ENCODE results near the gene RTL1.

Gene RTL1

GRCh38 chr14:100867631-100868315 lies 35.7 kb downstream of the RTL1 start:
- H3K27ac ChIP-seq (ENCODE audit: low read depth, low read length): no peak overlapping the region
- no peaks in the 10 kb centered on the region for H3K4me1 ChIP-seq (ENCODE audit: control insufficient read depth in 5 of 5, insufficient read depth in 5 of 5, low read length in 5 of 5)
- peaks cover 0 to 14% (median 5%) of the 10 kb centered on the region in 5 donors for H3K27me3 ChIP-seq (ENCODE audit: control insufficient read depth in 5 of 5, insufficient read depth in 4 of 5, low read length in 5 of 5)
- no peak overlapping the region for H3K9ac ChIP-seq (ENCODE audit: low read length in 5 of 5)
- H3K36me3 ChIP-seq (ENCODE audit: control insufficient read depth in 5 of 5, insufficient read depth in 5 of 5, low read length in 5 of 5): no peaks in the 10 kb centered on the region
- H3K9me3 ChIP-seq (ENCODE audit: control insufficient read depth in 5 of 5, low read length in 5 of 5): no peaks in the 10 kb centered on the region
- no peak overlapping the region for H3K4me3 ChIP-seq (ENCODE audit: low read depth in 1 of 5, low read length in 5 of 5)

GRCh38 chr14:100866666-100867630 lies 36.6 kb downstream of the RTL1 start:
- H3K9me3 ChIP-seq (ENCODE audit: control insufficient read depth in 5 of 5, low read length in 5 of 5): no peaks in the 10 kb centered on the region
- H3K36me3 ChIP-seq (ENCODE audit: control insufficient read depth in 5 of 5, insufficient read depth in 5 of 5, low read length in 5 of 5): no peaks in the 10 kb centered on the region
- peaks cover 0 to 14% (median 5%) of the 10 kb centered on the region in 5 donors for H3K27me3 ChIP-seq (ENCODE audit: control insufficient read depth in 5 of 5, insufficient read depth in 4 of 5, low read length in 5 of 5)
- H3K27ac ChIP-seq (ENCODE audit: low read depth, low read length): no peak overlapping the region
- no peak overlapping the region for H3K9ac ChIP-seq (ENCODE audit: low read length in 5 of 5)
- H3K4me3 ChIP-seq (ENCODE audit: low read depth in 1 of 5, low read length in 5 of 5): no peak overlapping the region
- H3K4me1 ChIP-seq (ENCODE audit: control insufficient read depth in 5 of 5, insufficient read depth in 5 of 5, low read length in 5 of 5): no peaks in the 10 kb centered on the region

GRCh38 chr14:100865682-100866591 lies 37.6 kb downstream of the RTL1 start:
- Histone ChIP-seq H3K9me3 (ENCODE audit: control insufficient read depth in 5 of 5, low read length in 5 of 5) (peaks cover 0 to 2% (median 0%) of the 10 kb centered on the region in 5 donors), H3K27ac (ENCODE audit: low read depth, low read length) (no peak overlapping the region), H3K36me3 (ENCODE audit: control insufficient read depth in 5 of 5, insufficient read depth in 5 of 5, low read length in 5 of 5) (no peaks in the 10 kb centered on the region), H3K4me1 (ENCODE audit: control insufficient read depth in 5 of 5, insufficient read depth in 5 of 5, low read length in 5 of 5) (no peaks in the 10 kb centered on the region), H3K4me3 (ENCODE audit: low read depth in 1 of 5, low read length in 5 of 5) (no peak overlapping the region), H3K9ac (ENCODE audit: low read length in 5 of 5) (no peak overlapping the region), H3K27me3 (ENCODE audit: control insufficient read depth in 5 of 5, insufficient read depth in 4 of 5, low read length in 5 of 5) (peaks cover 0 to 20% (median 5%) of the 10 kb centered on the region in 5 donors)

- Histone ChIP-seq H3K27me3 (ENCODE audit: control insufficient read depth in 5 of 5, insufficient read depth in 4 of 5, low read length in 5 of 5) (peaks cover 0 to 20% (median 5%) of the 10 kb centered on the region in 5 donors), H3K27ac (ENCODE audit: low read depth, low read length) (no peak overlapping the region), H3K4me1 (ENCODE audit: control insufficient read depth in 5 of 5, insufficient read depth in 5 of 5, low read length in 5 of 5) (no peaks in the 10 kb centered on the region), H3K9ac (ENCODE audit: low read length in 5 of 5) (no peak overlapping the region), H3K4me3 (ENCODE audit: low read depth in 1 of 5, low read length in 5 of 5) (no peak overlapping the region), H3K9me3 (ENCODE audit: control insufficient read depth in 5 of 5, low read length in 5 of 5) (peaks cover 0 to 2% (median 0%) of the 10 kb centered on the region in 5 donors), H3K36me3 (ENCODE audit: control insufficient read depth in 5 of 5, insufficient read depth in 5 of 5, low read length in 5 of 5) (no peaks in the 10 kb centered on the region)
These were observed 38.4 kb downstream of the RTL1 start for GRCh38 chr14:100864960-100865681.

- Histone ChIP-seq H3K9ac (ENCODE audit: low read length in 5 of 5) (no peak overlapping the region), H3K4me3 (ENCODE audit: low read depth in 1 of 5, low read length in 5 of 5) (no peak overlapping the region), H3K27me3 (ENCODE audit: control insufficient read depth in 5 of 5, insufficient read depth in 4 of 5, low read length in 5 of 5) (peaks cover 0 to 20% (median 11%) of the 10 kb centered on the region in 5 donors), H3K9me3 (ENCODE audit: control insufficient read depth in 5 of 5, low read length in 5 of 5) (peaks cover 0 to 2% (median 0%) of the 10 kb centered on the region in 5 donors), H3K36me3 (ENCODE audit: control insufficient read depth in 5 of 5, insufficient read depth in 5 of 5, low read length in 5 of 5) (no peaks in the 10 kb centered on the region), H3K27ac (ENCODE audit: low read depth, low read length) (no peak overlapping the region), H3K4me1 (ENCODE audit: control insufficient read depth in 5 of 5, insufficient read depth in 5 of 5, low read length in 5 of 5) (peaks cover 0 to 2% (median 0%) of the 10 kb centered on the region in 5 donors)
These were observed 39.3 kb downstream of the RTL1 start for GRCh38 chr14:100864206-100864605.

GRCh38 chr14:100862793-100863192 lies 40.7 kb downstream of the RTL1 start:
- Histone ChIP-seq H3K27ac (ENCODE audit: low read depth, low read length) (no peak overlapping the region), H3K36me3 (ENCODE audit: control insufficient read depth in 5 of 5, insufficient read depth in 5 of 5, low read length in 5 of 5) (no peaks in the 10 kb centered on the region), H3K4me1 (ENCODE audit: control insufficient read depth in 5 of 5, insufficient read depth in 5 of 5, low read length in 5 of 5) (peaks cover 0 to 2% (median 0%) of the 10 kb centered on the region in 5 donors), H3K9me3 (ENCODE audit: control insufficient read depth in 5 of 5, low read length in 5 of 5) (peaks cover 0 to 2% (median 0%) of the 10 kb centered on the region in 5 donors), H3K27me3 (ENCODE audit: control insufficient read depth in 5 of 5, insufficient read depth in 4 of 5, low read length in 5 of 5) (peaks cover 0 to 16% (median 14%) of the 10 kb centered on the region in 5 donors), H3K4me3 (ENCODE audit: low read depth in 1 of 5, low read length in 5 of 5) (no peak overlapping the region), H3K9ac (ENCODE audit: low read length in 5 of 5) (no peak overlapping the region)

- no peak overlapping the region for H3K27ac ChIP-seq (ENCODE audit: low read depth, low read length)
- H3K9ac ChIP-seq (ENCODE audit: low read length in 5 of 5): no peak overlapping the region
- H3K4me1 ChIP-seq (ENCODE audit: control insufficient read depth in 5 of 5, insufficient read depth in 5 of 5, low read length in 5 of 5): peaks cover 0 to 2% (median 0%) of the 10 kb centered on the region in 5 donors
- H3K4me3 ChIP-seq (ENCODE audit: low read depth in 1 of 5, low read length in 5 of 5): no peak overlapping the region
- no peaks in the 10 kb centered on the region for H3K36me3 ChIP-seq (ENCODE audit: control insufficient read depth in 5 of 5, insufficient read depth in 5 of 5, low read length in 5 of 5)
- peaks cover 0 to 2% (median 0%) of the 10 kb centered on the region in 5 donors for H3K9me3 ChIP-seq (ENCODE audit: control insufficient read depth in 5 of 5, low read length in 5 of 5)
- H3K27me3 ChIP-seq (ENCODE audit: control insufficient read depth in 5 of 5, insufficient read depth in 4 of 5, low read length in 5 of 5): peaks cover 0 to 18% (median 14%) of the 10 kb centered on the region in 5 donors
These were observed 41.2 kb downstream of the RTL1 start for GRCh38 chr14:100862277-100862676.

GRCh38 chr14:100861937-100862247 lies 41.6 kb downstream of the RTL1 start:
- Histone ChIP-seq H3K9me3 (ENCODE audit: control insufficient read depth in 5 of 5, low read length in 5 of 5) (peaks cover 0 to 2% (median 0%) of the 10 kb centered on the region in 5 donors), H3K4me1 (ENCODE audit: control insufficient read depth in 5 of 5, insufficient read depth in 5 of 5, low read length in 5 of 5) (peaks cover 0 to 2% (median 0%) of the 10 kb centered on the region in 5 donors), H3K4me3 (ENCODE audit: low read depth in 1 of 5, low read length in 5 of 5) (no peak overlapping the region), H3K36me3 (ENCODE audit: control insufficient read depth in 5 of 5, insufficient read depth in 5 of 5, low read length in 5 of 5) (no peaks in the 10 kb centered on the region), H3K27ac (ENCODE audit: low read depth, low read length) (no peak overlapping the region), H3K9ac (ENCODE audit: low read length in 5 of 5) (no peak overlapping the region), H3K27me3 (ENCODE audit: control insufficient read depth in 5 of 5, insufficient read depth in 4 of 5, low read length in 5 of 5) (peaks cover 0 to 18% (median 13%) of the 10 kb centered on the region in 5 donors)
